Heart left ventricle (tissue), 16 donors: ENCODE results near the gene MAST1. TPM values are rescaled to one million over a fixed set of nuclear protein-coding genes. Genes with fewer than 3 reads are reported as not detected.

Experiments used
- ATAC-seq, 4 donors: fragments of 200-7000 bp; cut with Tn5 transposase; one replicate each; pipeline ENCODE4 v1.9.1; 2020 to 2022; ENCODE audit warnings: moderate library complexity in 4 of 4, mild to moderate bottlenecking in 3 of 4, moderate number of reproducible peaks in 1 of 4
- DNase-seq, 5 donors: peaks; one replicate each; pipeline ENCODE4 v3.0.0-alpha.2; 2020
- H3K27ac ChIP-seq, 12 donors: fragments of 200-600 bp; sonication (generic) in 4 of 12; one replicate each; pipeline versions ENCODE4 v1.5.0 to v1.8.0; 2016 to 2022; ENCODE audit warnings: mild to moderate bottlenecking in 2 of 12
- H3K27me3 ChIP-seq, 9 donors: fragments of 200-600 bp; sonication (generic) in 2 of 9; one replicate each; pipeline versions ENCODE4 v1.5.1 to v1.8.0; 2016 to 2022; ENCODE audit warnings: mild to moderate bottlenecking in 3 of 9
- H3K36me3 ChIP-seq, 9 donors: fragments of 200-600 bp; sonication (generic) in 2 of 9; one replicate each; pipeline versions ENCODE4 v1.5.0 to v1.8.0; 2018 to 2022; ENCODE audit warnings: mild to moderate bottlenecking in 2 of 9
- H3K4me1 ChIP-seq, 12 donors: fragments of 200-600 bp; sonication (generic) in 4 of 12; one replicate each; pipeline versions ENCODE4 v1.5.0 to v1.8.0; 2016 to 2022; ENCODE audit warnings: mild to moderate bottlenecking in 3 of 12
- H3K4me3 ChIP-seq, 12 donors: fragments of 200-600 bp; sonication (generic) in 4 of 12; one replicate each; pipeline versions ENCODE4 v1.5.0 to v1.8.0; 2017 to 2022; ENCODE audit warnings: mild to moderate bottlenecking in 9 of 12, moderate library complexity in 4 of 12
- H3K9me3 ChIP-seq, 12 donors: fragments of 200-600 bp; sonication (generic) in 4 of 12; one replicate each; pipeline versions ENCODE4 v1.5.0 to v1.8.0; 2016 to 2022; ENCODE audit warnings: mild to moderate bottlenecking in 1 of 12
- POLR2A ChIP-seq, 2 donors: fragments of 450-650 bp; IDR thresholded peaks; one replicate each; pipeline ENCODE4 v1.6.1; 2017; ENCODE audit warnings: antibody characterized with exemption in 2 of 2, mild to moderate bottlenecking in 2 of 2, moderate library complexity in 2 of 2
- WGBS, 4 donors: extraction: QIAGEN DNeasy Blood & Tissue Kit in 2 of 4; methylation state at CpG; one replicate each; pipeline versions ENCODE4 v1.1.5 to v1.1.7; 2013 to 2018; 5-methylcytosine and 5-hydroxymethylcytosine counted together
- intact Hi-C, 10 donors: fragments of 100-400 bp; cut with DNase I; formaldehyde crosslinking; loops; one replicate each; pipeline versions ENCODE4 v1.11.1 to v1.14.2; 2022
- polyA plus RNA-seq, 2 donors: library from polyadenylated mRNA; stranded (reverse); fragments of 200-250 nt; gene quantifications; one replicate each; pipeline ENCODE4 v1.2.3, GENCODE V29; 2013
- total RNA-seq, 9 donors: library from RNA; depleted of rRNA in 2 of 9; stranded (reverse); fragments of >200 nt in 2 of 9; fragmentation: NEBNext Ultra II Directional in 3 of 9; extraction: Animal tissue kit (Norgen Biotek cat#: 25700) in 3 of 9; gene quantifications; one replicate each; pipeline versions ENCODE4 v1.1.0 to v1.2.4, GENCODE V29; 2016 to 2023
- TF ChIP-seq, protein P1 (sequence below), 12 donors: fragments of 200-600 bp; sonication (generic) in 4 of 12; IDR thresholded peaks; one replicate each; pipeline versions ENCODE4 v1.5.0 to v1.8.0; 2018 to 2022; ENCODE audit warnings: antibody characterized with exemption in 12 of 12, mild to moderate bottlenecking in 5 of 12
- donor health status: ischemic (EF 13 %, LVEDD 7.1; RV severe dilation, severe dysfunction).
- donor health status: healthy with polysubstance abuse.
- donor health status: DM: no; HTN: yes; CAD: no.
- donor health status: DM: no; HTN: no; CAD: no.
- donor health status: ischemic (EF 25% LVEDD 6.9; RV normal size, moderate dysfunction).
- donor health status: ischemic (EF 25% LVEDD 5.7; RV mildly dilated, moderate dysfunction).
- donor health status: healthy.
- donor health status: DM: yes; HTN: yes; CAD: no.
- donor health status: ischemic (EF 35%, LVEDD 5.7; RV mildly dilated, moderate dysfunction).
- donor health status: nonischemic (EF 11% LVEDD 7.7; RV severe dilation, severe dysfunction).
- donor health status: DM: yes; HTN: yes; CAD: no.
- donor health status: PGD.
- donor health status: ischemic (EF 29% LVEDD 5.4; RV normal size, mild dysfunction).
- donor health status: nonischemic (EF 23%, LVEDD 6.1; RV moderate dilation, normal function).

Gene MAST1
- total and polyA plus RNA-seq, 11 donors = 0.15 to 1.7 (median 0.31) TPM; not detected in 3

DNA sequence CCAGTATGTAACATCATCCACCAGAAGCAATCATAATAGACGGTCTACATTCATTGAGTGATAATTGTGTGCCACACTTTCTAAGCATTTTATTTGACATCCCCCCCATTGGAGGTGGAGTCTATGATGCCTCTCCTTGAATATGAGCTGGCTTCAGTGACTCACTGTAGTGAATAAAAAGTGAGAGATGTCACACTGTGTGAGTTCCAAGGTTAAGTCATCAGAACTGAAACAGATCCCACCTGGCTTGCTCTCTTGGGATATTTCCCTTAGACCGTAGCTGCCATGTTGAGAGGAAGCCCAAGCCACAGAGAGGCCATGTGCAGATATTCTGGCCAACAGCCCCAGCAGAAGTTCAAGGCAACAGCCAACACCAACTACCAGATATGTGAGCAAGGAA is 16.6 kb upstream of the MAST1 start:
- 83 to 90% (median 89%) methylated on average over 2 of the region's 2 CpGs for WGBS, 4 donors
- intact Hi-C loops = no loop called here
- ATAC-seq (no peak), DNase-seq (no peak)
- Histone ChIP-seq H3K27ac (no peak overlapping the region), H3K4me1 (peaks cover 0 to 6% (median 0%) of the 10 kb centered on the region in 12 donors), H3K36me3 (no peaks in the 10 kb centered on the region), H3K27me3 (peaks cover 5 to 33% (median 24%) of the 10 kb centered on the region in 9 donors), H3K9me3 (peaks cover 0 to 5% (median 0%) of the 10 kb centered on the region in 12 donors), H3K4me3 (no peak overlapping the region)
- no peak for TF ChIP-seq POLR2A (IDR thresholded peaks at IDR 0.05)
- TF ChIP-seq, protein P1, sequence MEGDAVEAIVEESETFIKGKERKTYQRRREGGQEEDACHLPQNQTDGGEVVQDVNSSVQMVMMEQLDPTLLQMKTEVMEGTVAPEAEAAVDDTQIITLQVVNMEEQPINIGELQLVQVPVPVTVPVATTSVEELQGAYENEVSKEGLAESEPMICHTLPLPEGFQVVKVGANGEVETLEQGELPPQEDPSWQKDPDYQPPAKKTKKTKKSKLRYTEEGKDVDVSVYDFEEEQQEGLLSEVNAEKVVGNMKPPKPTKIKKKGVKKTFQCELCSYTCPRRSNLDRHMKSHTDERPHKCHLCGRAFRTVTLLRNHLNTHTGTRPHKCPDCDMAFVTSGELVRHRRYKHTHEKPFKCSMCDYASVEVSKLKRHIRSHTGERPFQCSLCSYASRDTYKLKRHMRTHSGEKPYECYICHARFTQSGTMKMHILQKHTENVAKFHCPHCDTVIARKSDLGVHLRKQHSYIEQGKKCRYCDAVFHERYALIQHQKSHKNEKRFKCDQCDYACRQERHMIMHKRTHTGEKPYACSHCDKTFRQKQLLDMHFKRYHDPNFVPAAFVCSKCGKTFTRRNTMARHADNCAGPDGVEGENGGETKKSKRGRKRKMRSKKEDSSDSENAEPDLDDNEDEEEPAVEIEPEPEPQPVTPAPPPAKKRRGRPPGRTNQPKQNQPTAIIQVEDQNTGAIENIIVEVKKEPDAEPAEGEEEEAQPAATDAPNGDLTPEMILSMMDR (IDR thresholded peaks at IDR 0.05) = no peak

DNA sequence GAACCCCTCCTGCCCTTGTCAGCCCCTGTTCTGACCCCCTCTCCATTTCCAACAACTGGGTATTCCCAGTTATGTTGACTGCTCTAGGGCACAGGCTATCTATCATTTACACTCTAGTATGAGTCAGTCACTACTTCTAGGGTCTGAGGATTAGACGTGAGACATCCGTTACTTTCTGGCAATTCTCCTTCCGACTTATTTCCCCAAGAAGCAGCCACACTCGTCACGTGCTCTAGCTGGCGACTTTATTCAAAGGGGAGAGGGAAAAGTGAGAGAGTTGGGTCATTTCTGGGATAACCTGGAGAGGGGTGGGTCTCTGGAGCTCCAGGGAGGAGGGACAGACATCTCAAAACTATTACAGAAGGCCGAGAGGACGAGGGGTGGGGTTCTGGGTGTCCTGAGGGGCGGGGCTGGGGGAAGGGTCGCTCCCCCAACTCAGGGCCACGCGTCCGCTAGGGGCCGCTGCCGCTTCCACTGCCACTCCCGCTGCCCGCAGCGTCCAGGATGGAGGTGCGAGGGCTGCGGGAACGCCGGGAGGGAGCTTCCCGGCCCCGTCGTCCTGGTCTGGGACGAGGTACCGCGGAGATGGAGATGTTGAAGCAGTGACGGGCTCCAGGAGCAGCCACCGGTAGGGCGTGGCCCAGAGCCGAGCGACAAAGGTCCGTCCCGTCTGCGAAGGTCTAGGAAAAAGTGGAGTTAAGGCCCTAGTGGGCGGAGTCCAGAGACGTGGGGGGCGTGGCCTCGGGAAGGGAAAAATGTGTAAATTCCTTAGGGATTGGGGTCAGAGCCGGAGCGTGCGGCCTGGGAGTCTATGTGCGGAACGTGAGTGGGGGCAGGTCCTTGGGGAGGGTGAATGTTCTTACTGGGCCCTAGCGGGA is 12.8 kb upstream of the MAST1 start:
- WGBS, 4 donors = 4 to 7% (median 6%) methylated on average over 46 of the region's 46 CpGs
- ATAC-seq = no peak
- H3K4me3 ChIP-seq = no peak overlapping the region
- TF ChIP-seq, protein P1 (IDR thresholded peaks at IDR 0.05) = peak in 5 of 12 donors; percentile 6 to 39 (median 29)
- TF ChIP-seq POLR2A (IDR thresholded peaks at IDR 0.05) = no peak
- H3K9me3 ChIP-seq = peaks cover 0 to 5% (median 0%) of the 10 kb centered on the region in 12 donors
- H3K4me1 ChIP-seq = peaks cover 0 to 11% (median 0%) of the 10 kb centered on the region in 12 donors
- H3K36me3 ChIP-seq = no peaks in the 10 kb centered on the region
- no peak overlapping the region for H3K27ac ChIP-seq
- intact Hi-C loops = no loop called here
- peaks cover 18 to 70% (median 57%) of the 10 kb centered on the region in 9 donors for H3K27me3 ChIP-seq
- DNase-seq = no peak

- no peaks in the 10 kb centered on the region for H3K36me3 ChIP-seq
- intact Hi-C loops = no loop called here
- DNase-seq (no peak), ATAC-seq (no peak)
- no peak overlapping the region for H3K4me3 ChIP-seq
- TF ChIP-seq, protein P1 (IDR thresholded peaks at IDR 0.05) = no peak
- TF ChIP-seq POLR2A (IDR thresholded peaks at IDR 0.05) = no peak
- WGBS, 4 donors = 5 to 19% (median 6%) methylated on average over 3 to 23 of the region's 23 CpGs
- peaks cover 33 to 97% (median 80%) of the 10 kb centered on the region in 9 donors for H3K27me3 ChIP-seq
- H3K27ac ChIP-seq = no peak overlapping the region
- peaks cover 0 to 23% (median 4%) of the 10 kb centered on the region in 12 donors for H3K4me1 ChIP-seq
- no peaks in the 10 kb centered on the region for H3K9me3 ChIP-seq
These were observed 9.8 kb upstream of the MAST1 start for GRCh38 chr19:12828494-12828893.

GRCh38 chr19:12833418-12833737 is 4.9 kb upstream of the MAST1 start:
- Histone ChIP-seq H3K36me3 (no peaks in the 10 kb centered on the region), H3K27ac (no peak overlapping the region), H3K27me3 (peaks cover 50 to 97% (median 86%) of the 10 kb centered on the region in 9 donors), H3K4me1 (peaks cover 0 to 32% (median 10%) of the 10 kb centered on the region in 12 donors), H3K4me3 (peak overlapping the region in 7 of 12 donors; percentile 39 to 55 (median 51)), H3K9me3 (no peaks in the 10 kb centered on the region)
- ATAC-seq (no peak), DNase-seq (no peak)
- TF ChIP-seq, protein P1 (IDR thresholded peaks at IDR 0.05) = no peak
- TF ChIP-seq POLR2A (IDR thresholded peaks at IDR 0.05) = no peak
- intact Hi-C loops = no loop called here
- WGBS, 4 donors = 0 to 8% (median 2%) methylated on average over 2 to 5 of the region's 5 CpGs
